Nephron (organoid): ENCODE results near the gene DDX1.

Experiments used
- H3K27ac Mint-ChIP-seq, 3 experiments: 2 replicates each; pipeline ENCODE4 v1.8.0; 2020; ENCODE audit warnings: mixed read lengths in 3 of 3, mild to moderate bottlenecking in 2 of 3, moderate library complexity in 1 of 3
- H3K27me3 Mint-ChIP-seq: 2 replicates; pipeline ENCODE4 v1.8.0; 2021; ENCODE audit warnings: low read depth, mild to moderate bottlenecking, moderate library complexity, mixed read lengths
- H3K36me3 Mint-ChIP-seq: 2 replicates; pipeline ENCODE4 v1.8.0; 2020; ENCODE audit warnings: low read depth, mixed read lengths
- H3K4me1 Mint-ChIP-seq: 2 replicates; pipeline ENCODE4 v1.8.0; 2020; ENCODE audit warnings: mixed read lengths
- H3K4me3 Mint-ChIP-seq, 3 experiments: 2 replicates each; pipeline ENCODE4 v1.8.0; 2020; ENCODE audit warnings: mild to moderate bottlenecking in 3 of 3, mixed read lengths in 3 of 3, moderate library complexity in 2 of 3
- H3K9me3 Mint-ChIP-seq: 2 replicates; pipeline ENCODE4 v1.8.0; 2020; ENCODE audit warnings: mixed read lengths
- CTCF ChIP-seq, 3 experiments: fragments of 200-600 bp; sonication (generic); IDR thresholded peaks; one replicate each; pipeline ENCODE4 v1.5.0; 2021; ENCODE audit warnings: antibody characterized with exemption in 3 of 3; ENCODE audit not compliant: unreplicated experiment in 3 of 3

The DDX1 gene

DNA sequence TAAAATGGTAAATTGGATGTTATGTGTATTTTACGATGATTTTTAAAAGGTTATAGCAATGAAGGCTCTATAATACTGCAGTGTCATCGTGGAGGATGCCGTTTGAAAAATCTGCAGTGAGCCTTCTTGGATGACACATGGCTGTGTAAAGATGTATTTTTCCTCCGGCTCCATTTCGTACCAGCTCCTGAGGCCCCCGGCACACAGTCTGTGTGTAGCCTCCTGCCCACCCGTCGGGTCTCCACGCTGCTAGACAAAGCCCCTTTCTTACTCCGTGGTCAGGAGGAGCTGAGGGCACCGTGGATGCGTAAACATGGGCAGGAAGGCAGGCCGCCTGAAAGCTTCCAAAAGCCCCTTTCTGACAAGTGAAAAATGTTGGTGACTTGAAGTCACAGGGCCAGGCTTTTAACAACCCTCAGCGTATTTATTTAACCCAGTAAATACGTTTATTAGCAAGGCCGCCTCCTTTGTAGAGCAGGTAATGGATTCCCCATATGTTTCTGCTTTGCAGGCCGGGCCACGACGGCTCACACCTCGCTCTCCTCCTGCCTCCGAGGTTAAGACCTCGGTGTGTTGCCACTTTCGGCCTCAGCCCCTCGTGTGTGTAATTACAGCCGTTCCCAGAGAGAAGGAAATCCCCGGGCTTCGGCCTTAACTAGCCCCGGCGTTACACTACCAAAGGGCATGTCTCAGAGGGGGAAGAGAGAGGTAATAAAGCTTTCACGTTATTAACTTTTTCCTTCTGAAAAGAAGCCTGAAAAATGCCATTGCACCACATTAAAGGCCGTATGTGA lies 72.8 kb downstream of the DDX1 start:
- no peak overlapping the region for H3K4me3 Mint-ChIP-seq
- peaks cover 34% of the 10 kb centered on the region for H3K4me1 Mint-ChIP-seq
- H3K36me3 Mint-ChIP-seq, result no peaks in the 10 kb centered on the region
- peaks cover 32% of the 10 kb centered on the region for H3K27me3 Mint-ChIP-seq
- peaks cover 4% of the 10 kb centered on the region for H3K9me3 Mint-ChIP-seq
- TF ChIP-seq CTCF (IDR thresholded peaks at IDR 0.05; ENCODE audit: unreplicated experiment in 3 of 3), result no peak
- H3K27ac Mint-ChIP-seq, result peak overlapping the region in 1 of 3 experiments; percentile 72

GRCh38 chr2:15665067-15665942 lies 73.6 kb downstream of the DDX1 start:
- H3K4me1 Mint-ChIP-seq, result peaks cover 35% of the 10 kb centered on the region
- H3K27me3 Mint-ChIP-seq, result peaks cover 32% of the 10 kb centered on the region
- H3K27ac Mint-ChIP-seq, result no peak overlapping the region
- no peak for TF ChIP-seq CTCF (IDR thresholded peaks at IDR 0.05; ENCODE audit: unreplicated experiment in 3 of 3)
- H3K4me3 Mint-ChIP-seq, result no peak overlapping the region
- no peaks in the 10 kb centered on the region for H3K36me3 Mint-ChIP-seq
- peaks cover 4% of the 10 kb centered on the region for H3K9me3 Mint-ChIP-seq

DNA sequence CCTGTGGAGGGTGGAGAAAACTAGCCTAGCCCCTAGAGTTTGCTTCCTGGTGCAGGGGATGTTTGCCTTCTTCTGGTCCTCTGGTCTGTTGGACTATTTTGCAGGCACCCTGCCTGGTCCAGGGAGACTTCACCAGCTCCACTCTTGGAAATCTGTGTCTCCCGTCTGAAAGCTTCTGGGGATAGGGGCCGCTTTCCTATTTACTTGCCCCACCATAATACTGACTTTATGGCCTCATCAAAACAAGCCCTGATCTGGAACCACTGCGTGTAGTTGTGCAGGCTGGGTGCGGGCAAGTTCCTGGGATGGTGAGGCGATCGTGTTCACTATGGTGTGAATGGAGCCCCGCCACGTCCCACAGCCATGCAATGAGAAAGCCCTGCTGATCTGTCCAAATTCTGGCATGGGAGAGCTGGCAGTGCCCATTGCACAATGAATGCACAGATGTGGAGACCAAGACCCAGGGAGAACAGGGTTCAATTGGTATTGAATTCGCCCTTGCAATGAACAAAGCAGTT lies 74.3 kb downstream of the DDX1 start:
- Mint-ChIP-seq H3K27me3 (peaks cover 32% of the 10 kb centered on the region), H3K4me1 (peaks cover 35% of the 10 kb centered on the region), H3K9me3 (peaks cover 4% of the 10 kb centered on the region), H3K36me3 (no peaks in the 10 kb centered on the region), H3K4me3 (no peak overlapping the region), H3K27ac (no peak overlapping the region)
- no peak for TF ChIP-seq CTCF (IDR thresholded peaks at IDR 0.05; ENCODE audit: unreplicated experiment in 3 of 3)

- Mint-ChIP-seq H3K27ac (peak overlapping the region; percentile 57 to 94 (median 80)), H3K4me3 (no peak overlapping the region), H3K9me3 (peaks cover 4% of the 10 kb centered on the region), H3K4me1 (peaks cover 29% of the 10 kb centered on the region), H3K36me3 (no peaks in the 10 kb centered on the region), H3K27me3 (peaks cover 25% of the 10 kb centered on the region)
- no peak for TF ChIP-seq CTCF (IDR thresholded peaks at IDR 0.05; ENCODE audit: unreplicated experiment in 3 of 3)
Observed at GRCh38 chr2:15666861-15667808, 75.5 kb downstream of the DDX1 start.

GRCh38 chr2:15667809-15668556 lies 76.3 kb downstream of the DDX1 start:
- Mint-ChIP-seq H3K27ac (peak overlapping the region; percentile 57 to 94 (median 80)), H3K27me3 (peaks cover 28% of the 10 kb centered on the region), H3K36me3 (no peaks in the 10 kb centered on the region), H3K9me3 (no peaks in the 10 kb centered on the region), H3K4me3 (no peak overlapping the region), H3K4me1 (peaks cover 31% of the 10 kb centered on the region)
- TF ChIP-seq CTCF (IDR thresholded peaks at IDR 0.05; ENCODE audit: unreplicated experiment in 3 of 3), result no peak
